Stimulated activated CD4-positive, alpha-beta T cell treated with anti-CD3 and anti-CD28 coated beads, Interleukin-4, amount 100 ng/mL, for 1 hour (primary cell): Measurements from ENCODE around the gene GRM4.
A peak's percentile ranks its signal among the peaks of the same experiment; 100 is the strongest.
"Not testable (repeated sequence)": the region's sequence is repeated elsewhere in the genome, so short reads cannot be mapped to it uniquely, and the experiment has no call there.

ENCODE experiments used
- DNase-seq: peaks from one replicate; pipeline ENCODE4 v3.0.0-alpha.2; 2020

GRM4 gene

DNA sequence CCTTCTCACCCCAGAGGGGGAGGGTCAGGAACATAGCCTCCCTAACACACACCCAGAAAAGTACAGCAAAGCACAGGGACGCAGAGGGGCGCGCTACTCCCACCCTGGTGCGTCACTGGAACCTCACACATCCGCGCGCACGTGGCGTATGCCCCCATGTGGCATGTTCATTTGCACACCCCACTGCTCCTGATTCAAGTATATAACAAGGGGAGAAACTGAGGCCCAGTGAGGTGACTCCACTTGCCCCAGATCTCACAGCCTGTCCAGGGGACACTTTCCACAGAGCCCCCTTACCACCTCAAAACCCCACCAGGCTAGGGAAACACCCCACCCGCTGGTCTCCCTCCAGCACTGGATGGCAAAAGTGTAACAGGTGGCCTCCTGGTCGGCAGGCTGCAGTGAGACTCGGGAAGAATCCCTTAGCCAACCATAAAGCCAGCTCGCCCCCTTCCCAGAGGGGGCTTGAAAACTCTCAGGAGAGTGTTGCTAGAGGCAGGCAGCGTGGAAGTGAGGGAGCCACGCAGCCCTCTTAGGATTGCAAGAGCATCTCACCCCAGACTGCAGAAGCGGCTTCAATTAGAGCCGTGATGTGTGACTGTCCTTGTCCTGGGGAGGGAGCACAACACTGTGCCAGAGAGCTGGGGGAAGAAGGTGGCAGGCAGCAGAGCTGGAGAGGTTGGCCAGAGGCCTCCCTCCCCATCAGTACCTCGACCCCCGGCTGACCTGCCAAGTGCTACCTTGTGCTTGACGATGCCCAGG, at the start of gene GRM4:
Gene GRM4, minus strand, starts transcription at position 67 of the 762 bp plus-strand sequence. CDS start 12,591 bp downstream, outside the sequence.
- DNase-seq = no peak

DNA sequence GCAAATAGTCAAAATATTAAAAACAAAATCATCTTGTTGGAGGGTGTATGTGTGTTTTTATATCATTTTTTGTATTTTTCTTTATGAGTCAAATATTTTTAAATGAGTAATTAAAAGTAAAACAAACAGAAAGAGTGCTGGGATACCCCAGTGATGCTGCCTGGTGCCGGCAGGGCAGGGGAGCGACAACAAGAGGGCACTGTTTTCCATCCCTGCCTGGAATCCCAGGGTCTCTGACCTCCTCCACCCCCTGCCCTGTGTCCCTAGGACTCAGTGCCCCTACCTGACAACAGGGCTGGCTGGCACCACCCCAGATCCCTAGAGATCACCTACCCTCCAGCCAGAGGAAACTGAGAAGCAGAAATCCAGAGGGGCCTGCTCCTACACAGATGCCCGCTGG, 48.9 kb upstream of the GRM4 start:
- DNase-seq = no peak

- DNase-seq = no peak
Observed at GRCh38 chr6:34190504-34191122, 44.7 kb upstream of the GRM4 start.

GRCh38 chr6:34189806-34190503, 44.1 kb upstream of the GRM4 start:
- DNase-seq = peak; percentile 63

DNA sequence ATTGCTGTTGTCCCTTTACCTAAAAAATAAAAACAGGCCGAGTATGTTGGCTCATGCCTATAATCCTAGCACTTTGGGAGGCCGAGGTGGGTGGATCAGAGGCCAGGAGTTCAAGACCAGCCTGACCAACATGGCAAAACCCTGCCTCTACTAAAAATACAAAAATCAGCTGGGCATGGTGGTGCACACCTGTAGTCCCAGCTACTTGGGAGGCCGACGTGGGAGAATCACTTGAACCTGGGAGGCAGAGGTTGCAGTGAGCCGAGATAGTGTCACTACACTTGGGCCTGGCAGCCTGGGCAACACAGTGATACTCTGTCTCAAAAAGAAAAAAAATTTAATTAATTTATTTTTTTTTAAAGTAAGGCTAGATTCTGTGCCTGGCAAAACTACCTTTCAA, 38.8 kb upstream of the GRM4 start:
- DNase-seq = not testable (repeated sequence)

GRCh38 chr6:34182751-34183531, 37.1 kb upstream of the GRM4 start:
- DNase-seq = peak; percentile 55

GRCh38 chr6:34181908-34182307, 36.0 kb upstream of the GRM4 start:
- no peak for DNase-seq

DNA sequence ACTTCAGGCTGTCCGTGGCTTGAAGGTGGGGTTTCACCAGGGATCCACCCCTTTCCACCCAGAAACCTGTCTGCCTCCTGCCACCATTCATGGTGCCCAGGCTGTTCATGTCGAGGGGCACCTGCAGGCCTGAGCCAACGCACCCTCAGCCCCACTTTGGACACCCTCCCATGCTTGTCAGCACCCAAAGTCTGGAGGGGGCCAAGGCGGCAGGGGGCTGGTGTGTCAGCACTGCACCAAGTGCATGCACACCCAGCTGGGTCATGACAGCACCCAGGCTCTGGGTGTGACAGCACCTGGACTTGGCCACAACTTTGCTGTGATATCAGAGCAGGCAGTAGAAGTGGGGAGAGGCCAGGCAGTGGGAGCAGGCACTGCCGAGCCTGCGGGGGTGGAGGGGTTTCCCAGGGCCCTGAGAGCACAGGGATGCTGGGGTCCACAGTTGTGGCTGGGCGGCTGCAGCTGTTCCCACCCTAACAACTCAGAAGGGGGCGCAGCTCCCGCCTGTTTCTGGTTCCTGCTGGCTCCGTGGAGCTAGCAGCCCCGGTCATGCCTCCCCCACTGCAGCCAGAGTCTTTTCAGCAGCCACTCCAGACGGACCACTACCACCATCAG, 33.3 kb upstream of the GRM4 start:
- no peak for DNase-seq

GRCh38 chr6:34178357-34179105, 32.6 kb upstream of the GRM4 start:
- no peak for DNase-seq

DNA sequence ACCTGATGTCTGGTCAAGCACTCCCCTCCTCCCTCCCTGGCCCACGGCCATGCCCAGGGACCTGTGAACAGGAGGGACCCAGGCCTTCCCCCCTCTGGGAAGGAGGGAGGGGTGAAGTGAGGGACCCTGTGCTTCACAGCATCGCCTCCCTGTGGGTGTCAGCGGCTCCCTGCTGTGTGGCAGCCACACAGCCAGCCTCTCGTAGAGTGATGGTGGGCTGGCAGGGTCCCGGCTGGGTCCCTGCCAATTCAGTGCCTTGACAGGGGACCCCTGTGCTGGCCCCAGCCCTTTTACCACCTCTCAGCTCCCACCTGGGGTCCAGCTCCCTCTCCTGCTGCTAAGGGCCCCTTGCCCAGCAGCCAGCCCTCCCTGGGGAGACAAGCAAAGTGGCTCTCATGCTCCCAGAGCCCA, 31.3 kb upstream of the GRM4 start:
- no peak for DNase-seq

DNA sequence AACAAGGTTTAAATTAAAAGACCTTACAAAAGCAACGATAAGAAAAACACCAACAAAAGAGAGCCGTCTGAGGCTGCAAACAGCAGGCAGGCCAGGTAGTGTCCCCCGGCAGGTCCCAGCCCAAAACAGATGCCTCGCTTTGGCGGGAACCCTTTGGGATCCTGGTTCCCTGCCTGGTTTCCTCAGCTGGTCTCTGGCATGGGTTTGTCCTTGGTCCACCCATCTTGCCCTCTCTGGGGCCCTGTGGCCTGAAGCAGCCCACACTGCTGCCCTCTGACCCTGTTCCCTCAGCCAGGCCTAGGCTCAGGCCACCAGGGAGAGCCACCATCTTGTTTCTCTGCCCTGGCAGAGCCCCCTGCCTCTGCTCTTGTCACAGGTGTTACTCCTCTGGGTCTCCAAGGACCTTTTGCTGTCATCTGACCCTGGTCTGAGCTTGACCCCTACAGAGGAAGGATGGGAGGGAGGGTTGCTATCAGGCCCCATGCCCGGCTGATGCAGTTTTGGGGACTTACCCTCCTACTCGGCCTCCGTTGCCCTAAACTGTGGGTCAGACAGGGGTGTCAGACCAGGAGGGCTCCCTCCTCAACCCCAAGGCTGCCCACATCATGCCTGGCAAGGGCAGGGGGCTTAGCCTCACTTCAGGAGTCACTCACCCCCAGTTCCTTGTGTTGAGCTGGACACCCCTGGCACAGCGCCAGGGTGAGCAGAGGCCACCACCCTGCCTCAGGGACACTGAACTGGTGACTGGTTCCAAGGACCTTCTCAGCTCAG, 30.6 kb upstream of the GRM4 start:
- no peak for DNase-seq

DNA sequence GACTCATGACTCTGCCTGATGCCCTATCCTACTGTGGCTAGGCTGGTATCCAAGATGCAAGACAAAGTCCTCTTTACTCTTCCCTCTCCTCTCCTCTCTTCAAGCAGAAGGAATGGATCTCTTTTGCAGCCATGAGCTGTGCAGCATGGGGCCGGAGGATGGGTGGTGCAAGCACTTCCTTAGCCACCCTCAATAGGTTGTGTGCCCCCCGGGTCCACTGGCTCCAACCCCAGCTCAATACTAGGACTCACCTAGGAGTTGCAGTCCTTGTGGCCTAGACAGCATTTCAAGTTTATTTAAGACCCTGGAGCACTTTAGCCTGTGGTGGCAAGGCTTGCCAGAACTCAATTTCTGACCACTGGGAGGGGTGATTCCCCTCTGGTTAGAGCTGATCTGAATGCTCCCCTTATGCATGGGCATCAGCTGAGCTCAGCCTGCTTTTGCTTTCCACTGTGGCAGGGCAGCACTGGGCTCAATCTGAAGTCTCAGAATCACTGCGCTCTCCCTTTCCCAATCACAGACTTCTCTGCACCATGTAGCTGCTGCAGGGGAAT, 29.0 kb upstream of the GRM4 start:
- DNase-seq = no peak

GRCh38 chr6:34172961-34173775, 27.3 kb upstream of the GRM4 start:
- no peak for DNase-seq

DNA sequence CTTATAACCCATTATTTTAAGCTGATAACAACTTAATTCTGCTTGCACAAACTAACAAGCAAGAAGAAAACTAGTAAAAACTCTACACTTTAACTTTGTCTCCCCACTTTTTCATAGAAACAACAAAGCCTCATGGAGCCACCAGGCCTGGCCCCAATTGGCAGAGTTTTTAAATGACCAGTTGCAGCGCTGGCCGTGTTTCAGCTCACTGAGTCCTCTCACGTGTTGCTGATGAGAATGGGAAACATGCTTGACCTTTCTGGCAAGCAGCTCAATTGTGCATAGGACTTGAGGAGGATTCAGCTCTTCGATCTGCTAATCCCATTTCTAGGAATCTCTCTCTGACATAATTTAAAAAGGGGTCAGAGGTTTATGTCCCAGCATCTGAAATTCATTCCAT, 24.5 kb upstream of the GRM4 start:
- no peak for DNase-seq

DNA sequence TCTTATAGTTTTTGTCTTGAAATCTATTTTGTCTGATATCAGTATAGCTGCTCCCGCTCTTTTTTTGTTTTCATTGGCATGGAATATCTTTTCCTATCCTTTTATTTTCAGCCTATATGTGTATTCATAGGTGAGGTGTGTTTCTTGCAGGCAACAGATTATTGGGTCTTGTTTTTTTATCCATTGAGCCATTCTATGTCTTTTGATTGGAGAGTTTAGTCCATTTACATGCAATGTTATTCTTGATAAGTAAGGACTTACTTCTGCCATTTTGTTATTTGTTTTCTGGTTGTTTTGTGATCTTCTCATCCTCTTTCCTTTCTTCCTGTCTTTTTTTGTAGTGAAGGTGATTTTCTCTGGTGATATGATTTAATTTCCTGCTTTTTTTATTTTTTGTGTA, 24.0 kb upstream of the GRM4 start:
- no peak for DNase-seq

DNA sequence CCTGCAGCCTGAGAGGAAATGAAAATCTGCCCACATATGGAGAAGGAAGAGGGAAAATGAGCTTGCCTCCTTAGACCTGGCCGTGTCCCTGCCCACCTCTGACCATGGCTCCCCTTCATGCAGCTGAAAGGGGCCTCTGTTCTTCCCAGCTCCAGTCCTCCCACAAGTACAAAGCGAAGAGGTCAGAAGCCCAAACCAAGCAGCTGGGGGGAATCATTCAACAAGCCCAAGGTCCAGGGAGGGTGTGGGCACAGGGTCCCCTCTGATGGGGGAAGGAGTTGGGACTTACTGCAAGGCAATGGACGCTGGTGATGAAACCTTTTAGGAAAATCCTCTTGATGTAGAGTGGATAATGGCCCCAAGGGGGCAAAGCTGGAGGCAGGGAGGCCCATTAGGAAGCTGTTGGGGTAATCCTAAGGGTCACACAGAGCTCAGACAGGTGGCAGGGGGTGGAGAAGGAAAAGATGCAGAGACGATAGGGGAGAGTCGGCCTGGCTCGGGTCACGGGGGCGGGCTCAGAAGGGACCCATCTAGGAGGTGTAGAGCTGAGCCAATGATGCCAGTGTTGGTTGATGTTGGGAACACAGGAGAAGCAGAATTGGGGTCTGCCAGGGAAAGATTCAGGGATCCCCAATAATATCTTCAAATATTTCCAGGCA, 16.1 kb upstream of the GRM4 start:
- no peak for DNase-seq

DNA sequence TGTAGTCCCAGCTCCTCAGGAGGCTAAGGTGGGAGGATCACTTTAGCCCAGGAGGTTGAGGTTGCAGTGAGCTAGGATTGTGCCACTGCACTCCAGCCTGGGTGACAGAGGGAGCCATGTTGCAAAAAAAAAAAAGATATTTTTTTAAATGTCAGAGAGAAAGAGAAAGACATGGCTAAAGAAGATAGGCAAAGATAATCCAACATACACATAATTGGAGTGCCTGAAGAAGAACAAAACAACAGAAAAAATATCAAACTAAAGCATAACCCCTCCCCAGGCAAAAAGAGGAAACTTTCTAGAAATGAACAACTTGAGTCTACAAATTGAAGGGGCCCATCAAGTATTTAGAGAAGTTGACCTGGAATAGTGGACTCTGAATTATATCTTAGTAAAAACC, 14.0 kb upstream of the GRM4 start:
- DNase-seq = no peak

DNA sequence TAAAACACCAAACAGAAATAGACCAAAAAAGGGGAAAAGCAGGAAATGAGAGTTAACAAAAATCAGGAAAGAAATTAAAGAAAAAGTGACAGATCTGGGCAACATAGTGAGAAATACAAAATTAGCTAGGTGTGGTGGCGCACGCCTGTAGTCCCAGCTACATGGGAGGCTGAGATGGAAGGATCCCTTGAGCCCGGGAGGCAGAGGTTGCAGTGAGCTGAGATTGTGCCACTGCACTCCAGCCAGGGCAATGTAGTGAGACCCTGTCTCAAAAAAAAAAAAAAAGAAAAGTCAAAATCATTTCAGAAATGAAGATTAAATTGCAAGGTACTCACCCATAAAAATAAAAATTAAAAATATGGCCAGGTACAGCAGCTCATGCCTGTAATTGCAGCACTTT, 13.0 kb upstream of the GRM4 start:
- DNase-seq = no peak

DNA sequence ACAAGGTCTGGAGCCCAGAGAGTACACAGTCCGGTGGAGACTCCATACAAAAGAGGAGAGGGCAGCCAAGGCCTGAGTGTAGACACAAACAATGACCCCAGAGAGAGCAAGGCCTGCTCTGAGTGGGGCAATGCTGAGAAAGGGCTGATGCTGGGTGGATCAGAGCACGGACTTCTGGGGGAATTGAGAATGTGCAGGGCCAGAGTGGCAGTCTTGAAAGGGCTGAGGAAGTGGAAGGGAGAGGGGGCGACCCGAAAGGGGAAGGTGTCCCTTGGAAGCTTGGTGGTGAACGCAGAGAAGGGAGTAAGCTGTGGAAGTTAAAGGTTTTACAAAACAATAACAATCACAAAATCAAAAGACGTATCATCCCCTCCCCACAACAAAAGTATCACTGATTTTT, 12.0 kb upstream of the GRM4 start:
- no peak for DNase-seq
